NB4 (cell line): Measurements from ENCODE around the gene PMF1.

Experiments used
- DNase-seq: peaks from one replicate; pipeline ENCODE4 v3.0.0; 2010; ENCODE audit warnings: low read depth
- H3K4me3 ChIP-seq: one replicate; pipeline ENCODE4 v1.5.1; 2011; ENCODE audit warnings: mild to moderate bottlenecking, low read depth, low read length, moderate library complexity
- CTCF ChIP-seq: IDR thresholded peaks from one replicate; pipeline ENCODE4 v1.5.1; 2012; ENCODE audit warnings: low read depth, low read length
- MAX ChIP-seq: IDR thresholded peaks from 2 replicates; pipeline ENCODE4 v1.6.1; 2011; ENCODE audit warnings: low read depth, low read length
- MYC ChIP-seq: IDR thresholded peaks from 2 replicates; pipeline ENCODE4 v1.6.1; 2011; ENCODE audit warnings: low read depth, low read length
- POLR2A ChIP-seq: IDR thresholded peaks from 2 replicates; pipeline ENCODE4 v1.6.1; 2011; ENCODE audit warnings: mild to moderate bottlenecking; ENCODE audit not compliant: insufficient read length; ENCODE audit errors: extremely low read depth

PMF1 gene

GRCh38 chr1:156191292-156191964 is 21.4 kb upstream of the PMF1 start:
- TF ChIP-seq MAX: no peak
- no peak for TF ChIP-seq MYC
- TF ChIP-seq POLR2A: no peak
- TF ChIP-seq CTCF: no peak
- no peak overlapping the region for H3K4me3 ChIP-seq
- peak; percentile 8 for DNase-seq

GRCh38 chr1:156193208-156193487 is 19.7 kb upstream of the PMF1 start:
- peak overlapping the region; percentile 99 for H3K4me3 ChIP-seq
- no peak for DNase-seq
- TF ChIP-seq MAX (no peak), POLR2A (no peak), MYC (no peak), CTCF (no peak)

- DNase-seq: peak; percentile 98
- peak within 1 kb of the TSS; percentile 99 for H3K4me3 ChIP-seq
- TF ChIP-seq POLR2A (peak; percentile 68), CTCF (peak; percentile 42), MAX (peak; percentile 60; the same call in 1 of the 2 replicates), MYC (peak; percentile 13; the same call in 1 of the 2 replicates)
These were observed 19.1 kb upstream of the PMF1 start, which contains the start of gene SLC25A44 for GRCh38 chr1:156193488-156194299. SLC25A44 (plus strand) TSS chr1:156194104; CDS start chr1:156199848, 5,744 bp downstream.

- DNase-seq: no peak
- TF ChIP-seq CTCF (no peak), MAX (no peak), MYC (no peak), POLR2A (no peak)
These were observed 18.5 kb upstream of the PMF1 start for GRCh38 chr1:156194300-156194652.

GRCh38 chr1:156195853-156196252 is 17.0 kb upstream of the PMF1 start:
- DNase-seq: no peak
- TF ChIP-seq POLR2A (no peak), CTCF (no peak), MAX (no peak), MYC (no peak)
- no peak overlapping the region for H3K4me3 ChIP-seq

More at GRCh38 chr1:156194300-156194652, 18.5 kb upstream of the PMF1 start:
- peak overlapping the region; percentile 99 for H3K4me3 ChIP-seq
